Activated CD4-positive, alpha-beta T cell treated with anti-CD3 and anti-CD28 coated beads, Interleukin-2, amount 10 ng/mL, durations not matched to agents 7 days and 5 days (primary cell): ENCODE data around the gene ROBO2. TPM values are rescaled to one million over a fixed set of nuclear protein-coding genes. Genes with fewer than 3 reads are reported as not detected.

Experiments
- CTCF ChIA-PET: fragments of 350-600 bp; sonication (Branson Sonifier 250); formaldehyde crosslinking; loops from one replicate; lab custom pipeline; 2021; ENCODE audit warnings: antibody characterized with exemption; lab: Charles Lee
- POLR2A ChIA-PET: fragments of 350-600 bp; sonication (Branson Sonifier 250); formaldehyde crosslinking; loops from one replicate; lab custom pipeline; 2021; ENCODE audit warnings: antibody characterized with exemption; lab: Charles Lee
- DNase-seq: peaks from one replicate; pipeline ENCODE4 v3.0.0-alpha.2; 2020
- H3K27ac Mint-ChIP-seq: one replicate; pipeline ENCODE4 v1.8.0; 2021; ENCODE audit warnings: mild to moderate bottlenecking, moderate library complexity, mixed read lengths
- H3K27me3 Mint-ChIP-seq: one replicate; pipeline ENCODE4 v1.8.0; 2021; ENCODE audit warnings: mixed read lengths
- H3K36me3 Mint-ChIP-seq: one replicate; pipeline ENCODE4 v1.8.0; 2021; ENCODE audit warnings: low read depth, mixed read lengths
- H3K4me1 Mint-ChIP-seq: one replicate; pipeline ENCODE4 v1.8.0; 2021; ENCODE audit warnings: mixed read lengths
- H3K4me3 Mint-ChIP-seq: one replicate; pipeline ENCODE4 v1.8.0; 2021; ENCODE audit warnings: mild to moderate bottlenecking, moderate library complexity, mixed read lengths
- H3K9me3 Mint-ChIP-seq: one replicate; pipeline ENCODE4 v1.8.0; 2021; ENCODE audit warnings: mixed read lengths
- total RNA-seq, 2 experiments: library from RNA; stranded (reverse); gene quantifications; one replicate each; pipeline ENCODE4 v1.2.3, GENCODE V29; 2021

Gene ROBO2
- total RNA-seq, 2 experiments from 2014 or later: not detected

DNA sequence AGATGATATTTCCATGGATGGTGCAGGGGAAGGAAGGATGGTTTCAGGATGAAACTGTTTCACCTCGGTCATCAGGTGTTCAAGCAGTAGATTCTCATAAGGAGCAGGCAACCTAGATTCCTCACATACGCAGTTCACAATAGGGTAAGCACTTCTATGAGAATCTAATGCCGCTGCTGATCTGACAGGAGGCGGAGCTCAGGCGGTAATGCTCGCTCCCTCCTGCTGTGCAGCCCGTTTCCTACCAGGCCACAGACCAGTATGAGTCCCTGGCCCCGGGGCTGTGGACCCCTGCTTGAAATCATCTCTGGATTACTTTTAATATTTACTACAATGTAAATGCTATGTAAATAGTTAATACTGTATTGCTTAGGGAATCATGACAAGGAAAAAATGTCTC, 241.8 kb downstream of the ROBO2 start:
- no peak overlapping the region for H3K27ac Mint-ChIP-seq
- DNase-seq: no peak
- H3K4me1 Mint-ChIP-seq: no peaks in the 10 kb centered on the region
- CTCF ChIA-PET: no interaction called here
- no peak overlapping the region for H3K4me3 Mint-ChIP-seq
- no peaks in the 10 kb centered on the region for H3K27me3 Mint-ChIP-seq
- POLR2A ChIA-PET: no interaction called here
- H3K9me3 Mint-ChIP-seq: no peaks in the 10 kb centered on the region
- no peaks in the 10 kb centered on the region for H3K36me3 Mint-ChIP-seq

DNA sequence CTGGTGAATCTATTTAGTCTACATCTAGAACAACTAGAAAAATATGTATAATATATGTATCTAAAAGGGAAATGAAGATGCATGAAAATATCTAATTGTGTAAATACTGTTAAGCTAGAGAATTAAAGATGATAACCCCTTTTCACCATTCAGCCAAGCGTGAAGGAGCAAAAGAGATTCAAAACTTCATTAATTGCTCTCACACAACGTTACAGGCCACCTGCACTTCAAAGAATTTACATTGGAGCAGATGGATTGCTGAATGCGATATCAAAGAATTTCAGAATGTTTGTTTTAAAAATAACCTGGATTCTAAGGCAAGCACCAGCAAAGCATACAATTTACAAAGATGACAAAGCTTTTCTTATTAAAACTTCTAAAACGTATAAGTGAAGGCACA, 243.2 kb downstream of the ROBO2 start:
- H3K9me3 Mint-ChIP-seq: no peaks in the 10 kb centered on the region
- no peak overlapping the region for H3K27ac Mint-ChIP-seq
- no peaks in the 10 kb centered on the region for H3K4me1 Mint-ChIP-seq
- CTCF ChIA-PET: interaction anchor here (0.6 kb wide), 2 partner anchors 26 to 332 kb away, joined by 4 read pairs; no protein-coding TSS in a partner anchor
- H3K36me3 Mint-ChIP-seq: no peaks in the 10 kb centered on the region
- POLR2A ChIA-PET: no interaction called here
- H3K27me3 Mint-ChIP-seq: no peaks in the 10 kb centered on the region
- H3K4me3 Mint-ChIP-seq: no peak overlapping the region
- DNase-seq: no peak

DNA sequence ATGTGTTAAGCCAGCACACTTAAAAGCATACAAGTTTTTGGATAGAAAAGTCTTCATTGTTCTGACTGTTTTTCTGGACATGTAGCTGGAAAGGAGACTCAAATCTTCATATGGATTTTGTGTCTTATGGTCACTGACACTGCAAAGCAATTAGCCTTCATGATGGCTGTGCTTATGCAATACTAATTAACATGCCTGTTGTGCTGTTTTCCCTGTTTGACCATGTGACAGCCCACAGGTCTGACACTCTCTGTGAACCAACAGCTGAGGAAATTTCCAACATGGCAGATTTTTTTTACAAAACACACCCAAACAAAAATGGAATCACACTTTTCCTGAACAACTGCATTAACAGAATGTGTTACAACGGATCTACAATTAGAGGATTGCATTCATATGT, 248.4 kb downstream of the ROBO2 start:
- no peaks in the 10 kb centered on the region for H3K36me3 Mint-ChIP-seq
- H3K27me3 Mint-ChIP-seq: no peaks in the 10 kb centered on the region
- ChIA-PET CTCF (no interaction called here), POLR2A (no interaction called here)
- H3K4me3 Mint-ChIP-seq: no peak overlapping the region
- no peak overlapping the region for H3K27ac Mint-ChIP-seq
- DNase-seq: no peak
- peaks cover 18% of the 10 kb centered on the region for H3K9me3 Mint-ChIP-seq
- H3K4me1 Mint-ChIP-seq: no peaks in the 10 kb centered on the region

DNA sequence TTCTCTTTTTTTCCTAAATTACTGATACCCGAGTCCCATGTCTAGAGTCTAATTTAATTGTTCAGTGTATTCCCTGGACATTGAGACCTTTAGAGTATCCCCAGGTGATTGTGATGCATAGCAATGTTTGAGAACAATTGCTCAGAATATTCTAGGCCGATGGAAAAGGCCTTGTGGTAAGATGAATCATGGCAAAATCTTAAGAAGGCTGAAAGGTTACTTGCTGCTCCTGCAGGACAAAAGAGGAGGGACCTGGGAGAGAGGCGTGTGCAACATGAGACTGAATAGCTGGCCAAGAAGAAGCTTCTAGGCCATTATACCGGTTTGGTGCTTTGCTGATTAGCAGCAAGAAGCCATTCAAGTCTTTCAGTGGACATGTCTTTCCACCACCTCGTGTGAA, 256.6 kb downstream of the ROBO2 start:
- H3K4me3 Mint-ChIP-seq: no peak overlapping the region
- no peaks in the 10 kb centered on the region for H3K36me3 Mint-ChIP-seq
- ChIA-PET CTCF (no interaction called here), POLR2A (no interaction called here)
- no peaks in the 10 kb centered on the region for H3K27me3 Mint-ChIP-seq
- peaks cover 14% of the 10 kb centered on the region for H3K9me3 Mint-ChIP-seq
- DNase-seq: no peak
- no peak overlapping the region for H3K27ac Mint-ChIP-seq
- H3K4me1 Mint-ChIP-seq: no peaks in the 10 kb centered on the region

DNA sequence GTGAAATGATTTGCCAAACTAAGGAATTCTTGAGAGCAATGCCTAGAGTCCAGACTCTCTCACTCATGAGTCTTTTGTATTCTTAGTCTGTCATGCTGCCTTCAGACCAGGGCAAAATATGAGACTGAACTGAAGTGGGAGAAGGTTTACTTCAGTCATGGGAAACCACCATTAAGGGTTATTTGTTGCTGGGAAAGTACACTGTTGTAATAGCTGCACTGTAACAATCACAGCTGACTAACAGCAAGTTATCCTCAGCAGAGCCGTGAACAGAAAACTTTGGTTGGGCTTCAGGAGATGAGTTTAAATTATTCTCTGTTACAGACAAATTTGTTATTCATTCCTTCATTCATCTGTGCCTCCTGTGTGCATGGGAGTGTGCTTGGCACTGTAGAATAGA, 258.5 kb downstream of the ROBO2 start:
- ChIA-PET CTCF (no interaction called here), POLR2A (no interaction called here)
- DNase-seq: no peak
- Mint-ChIP-seq H3K36me3 (no peaks in the 10 kb centered on the region), H3K27ac (no peak overlapping the region), H3K9me3 (peaks cover 11% of the 10 kb centered on the region), H3K4me1 (no peaks in the 10 kb centered on the region), H3K27me3 (no peaks in the 10 kb centered on the region), H3K4me3 (no peak overlapping the region)

DNA sequence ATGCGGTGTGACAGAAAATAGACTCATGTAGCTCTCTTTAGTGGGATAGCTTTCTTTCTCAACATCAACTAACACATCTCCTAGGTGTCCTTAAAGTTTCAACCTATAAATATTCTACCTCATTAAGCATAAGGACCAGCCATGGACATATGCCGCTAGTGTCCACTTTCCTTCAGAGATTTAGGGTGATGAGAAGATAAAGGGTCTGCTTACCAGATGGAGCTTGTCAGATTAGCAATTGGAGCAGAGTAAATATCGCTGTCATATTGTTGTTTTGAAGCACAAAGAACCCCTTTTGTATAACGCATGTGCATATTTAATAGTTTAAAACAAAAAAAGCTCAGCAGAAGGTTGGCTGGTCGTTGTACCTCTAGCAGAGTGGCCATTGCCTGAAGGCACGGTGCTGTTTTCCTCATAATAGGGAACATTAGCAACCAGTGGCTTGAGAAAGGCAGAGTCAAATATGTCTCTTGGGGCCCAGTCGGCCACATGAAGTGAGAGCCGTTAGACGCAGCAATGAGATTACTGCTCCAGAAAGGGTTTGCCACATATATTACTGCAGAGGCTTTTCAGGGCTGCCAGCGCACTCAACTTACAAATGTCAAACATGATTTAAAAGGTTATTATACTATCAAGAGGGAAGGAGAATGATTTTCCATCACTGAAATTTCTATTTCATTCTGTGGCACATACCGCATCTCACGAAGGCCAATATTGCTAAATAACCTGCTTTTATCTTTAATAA, 264.2 kb downstream of the ROBO2 start:
- Mint-ChIP-seq H3K27ac (no peak overlapping the region), H3K9me3 (peaks cover 4% of the 10 kb centered on the region), H3K36me3 (no peaks in the 10 kb centered on the region), H3K4me3 (no peak overlapping the region), H3K27me3 (no peaks in the 10 kb centered on the region), H3K4me1 (no peaks in the 10 kb centered on the region)
- DNase-seq: no peak
- ChIA-PET CTCF (no interaction called here), POLR2A (no interaction called here)

DNA sequence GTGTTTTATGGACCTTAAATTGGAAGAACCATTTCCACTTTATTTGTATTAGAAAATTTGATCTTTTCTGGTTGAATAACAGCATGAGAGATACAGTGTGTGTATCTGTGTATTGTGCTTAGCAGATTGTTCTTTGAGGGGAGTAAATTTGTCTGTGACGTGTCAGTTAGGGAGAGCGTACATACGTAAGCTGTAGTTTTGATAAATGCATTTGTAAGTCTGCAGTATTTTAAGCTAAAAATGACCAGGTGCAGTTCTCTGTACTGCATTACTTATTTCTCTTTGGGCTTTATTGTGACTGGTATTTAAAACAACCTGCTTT, 264.8 kb downstream of the ROBO2 start:
- Mint-ChIP-seq H3K27ac (no peak overlapping the region), H3K4me3 (no peak overlapping the region), H3K4me1 (no peaks in the 10 kb centered on the region), H3K27me3 (no peaks in the 10 kb centered on the region), H3K36me3 (no peaks in the 10 kb centered on the region), H3K9me3 (peaks cover 2% of the 10 kb centered on the region)
- no peak for DNase-seq
- CTCF ChIA-PET: no interaction called here
- POLR2A ChIA-PET: no interaction called here

DNA sequence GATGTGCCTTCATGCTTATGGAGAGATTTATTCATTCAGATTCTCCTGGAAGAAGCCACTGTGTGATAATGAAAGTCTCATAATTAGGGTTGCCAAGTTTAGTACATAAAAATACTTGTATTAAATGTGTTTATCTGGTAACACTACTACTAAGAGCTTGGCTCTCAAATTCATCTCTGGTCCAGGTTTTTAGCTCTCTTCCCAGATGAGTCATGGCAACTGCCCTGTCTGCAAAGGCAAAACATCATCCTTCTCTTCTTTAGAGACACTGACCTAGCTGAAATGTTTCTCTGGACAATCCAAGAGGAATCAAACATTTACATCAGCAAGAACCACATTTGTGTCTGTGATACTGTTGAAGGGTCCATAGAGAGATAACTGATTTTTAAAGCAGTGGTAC, 269.6 kb downstream of the ROBO2 start:
- POLR2A ChIA-PET: no interaction called here
- Mint-ChIP-seq H3K4me1 (no peaks in the 10 kb centered on the region), H3K9me3 (peaks cover 2% of the 10 kb centered on the region), H3K36me3 (no peaks in the 10 kb centered on the region), H3K4me3 (no peak overlapping the region), H3K27ac (no peak overlapping the region), H3K27me3 (no peaks in the 10 kb centered on the region)
- CTCF ChIA-PET: interaction anchor here (0.7 kb wide), 1 partner anchor 26 kb away, joined by 4 read pairs; no protein-coding TSS in a partner anchor
- no peak for DNase-seq

DNA sequence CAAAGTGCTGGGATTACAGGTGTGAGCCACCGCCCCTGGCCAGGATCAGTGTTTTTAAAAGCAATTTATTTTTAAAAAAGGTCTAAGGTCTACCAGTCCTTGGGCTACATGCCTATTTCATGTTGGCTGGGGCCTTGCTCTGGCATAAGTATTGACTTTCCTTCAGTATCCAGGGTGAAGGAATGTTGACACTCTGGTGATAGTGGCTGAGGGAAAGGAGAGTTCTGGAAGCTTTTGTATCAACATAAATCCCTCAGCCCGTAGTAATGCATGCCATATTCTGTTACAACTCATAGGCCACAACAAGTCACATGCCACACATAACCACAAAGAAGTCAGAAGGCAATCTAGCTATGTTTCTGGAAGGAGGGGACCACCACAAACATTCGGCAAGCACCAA, 273.9 kb downstream of the ROBO2 start:
- Mint-ChIP-seq H3K4me1 (no peaks in the 10 kb centered on the region), H3K27me3 (no peaks in the 10 kb centered on the region), H3K4me3 (no peak overlapping the region), H3K36me3 (no peaks in the 10 kb centered on the region), H3K27ac (no peak overlapping the region), H3K9me3 (no peaks in the 10 kb centered on the region)
- POLR2A ChIA-PET: no interaction called here
- DNase-seq: no peak
- CTCF ChIA-PET: no interaction called here

DNA sequence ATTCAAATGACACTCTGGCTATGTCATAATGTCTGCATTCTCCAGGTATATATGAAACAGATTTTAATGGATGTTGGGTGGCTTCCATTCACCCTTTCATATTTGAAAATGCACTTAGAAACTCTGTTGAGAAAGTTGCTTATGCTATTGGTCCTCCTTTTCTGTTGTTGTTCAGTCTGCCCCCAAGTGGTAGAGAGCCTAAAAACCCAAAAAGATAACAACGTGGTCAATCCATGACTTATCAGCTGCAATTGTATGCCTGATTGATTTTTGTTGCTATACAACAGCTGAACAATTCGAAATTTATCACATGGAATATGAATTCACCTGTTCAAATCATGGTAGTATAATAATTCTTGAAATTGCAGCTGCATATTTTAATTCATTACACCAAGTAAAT, 279.8 kb downstream of the ROBO2 start:
- no peaks in the 10 kb centered on the region for H3K27me3 Mint-ChIP-seq
- POLR2A ChIA-PET: no interaction called here
- H3K4me1 Mint-ChIP-seq: no peaks in the 10 kb centered on the region
- no peak overlapping the region for H3K27ac Mint-ChIP-seq
- no peaks in the 10 kb centered on the region for H3K9me3 Mint-ChIP-seq
- no peak for DNase-seq
- no peak overlapping the region for H3K4me3 Mint-ChIP-seq
- H3K36me3 Mint-ChIP-seq: no peaks in the 10 kb centered on the region
- CTCF ChIA-PET: no interaction called here

DNA sequence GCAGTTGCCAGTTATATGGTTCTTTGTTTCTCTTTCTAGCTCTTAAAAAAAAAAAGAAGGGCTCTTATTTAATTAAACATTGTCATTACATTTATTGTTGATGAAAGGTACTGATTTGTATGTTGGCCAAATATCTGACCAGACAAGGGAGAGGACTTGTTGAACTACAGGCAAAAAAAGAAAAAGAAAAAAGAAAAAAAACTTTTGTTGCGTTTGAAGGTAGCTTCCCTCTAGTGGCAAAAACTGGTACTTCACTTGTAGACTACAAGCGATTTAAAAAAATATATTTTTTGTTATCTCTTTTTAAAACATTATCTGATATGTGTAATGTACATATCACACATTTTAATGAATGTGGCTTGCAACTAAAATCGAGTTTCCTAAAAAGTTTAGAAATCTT, 280.6 kb downstream of the ROBO2 start:
- Mint-ChIP-seq H3K9me3 (no peaks in the 10 kb centered on the region), H3K4me3 (no peak overlapping the region), H3K36me3 (no peaks in the 10 kb centered on the region), H3K27me3 (no peaks in the 10 kb centered on the region), H3K4me1 (no peaks in the 10 kb centered on the region), H3K27ac (no peak overlapping the region)
- POLR2A ChIA-PET: no interaction called here
- DNase-seq: no peak
- CTCF ChIA-PET: no interaction called here

DNA sequence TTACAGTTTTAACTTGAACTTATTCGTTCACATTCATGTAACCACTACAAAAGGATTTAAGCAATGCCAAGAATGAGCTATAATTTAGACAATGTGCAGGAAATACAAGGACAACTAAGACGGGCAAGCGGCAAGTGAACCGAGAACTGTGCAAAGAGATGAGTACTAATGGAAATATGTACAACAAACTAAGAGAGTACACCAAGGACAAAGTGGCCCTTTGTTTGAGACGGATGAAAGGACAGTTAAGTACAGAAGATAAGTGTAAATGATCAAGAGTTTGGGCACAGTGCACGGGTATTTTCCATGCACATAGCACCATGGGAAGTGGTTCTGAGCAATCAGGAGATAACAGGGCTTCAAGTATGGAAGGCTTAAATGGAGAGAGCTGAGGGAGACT, 281.7 kb downstream of the ROBO2 start:
- H3K36me3 Mint-ChIP-seq: no peaks in the 10 kb centered on the region
- DNase-seq: no peak
- H3K27ac Mint-ChIP-seq: no peak overlapping the region
- H3K4me1 Mint-ChIP-seq: no peaks in the 10 kb centered on the region
- no peaks in the 10 kb centered on the region for H3K9me3 Mint-ChIP-seq
- ChIA-PET CTCF (no interaction called here), POLR2A (no interaction called here)
- no peak overlapping the region for H3K4me3 Mint-ChIP-seq
- H3K27me3 Mint-ChIP-seq: no peaks in the 10 kb centered on the region

DNA sequence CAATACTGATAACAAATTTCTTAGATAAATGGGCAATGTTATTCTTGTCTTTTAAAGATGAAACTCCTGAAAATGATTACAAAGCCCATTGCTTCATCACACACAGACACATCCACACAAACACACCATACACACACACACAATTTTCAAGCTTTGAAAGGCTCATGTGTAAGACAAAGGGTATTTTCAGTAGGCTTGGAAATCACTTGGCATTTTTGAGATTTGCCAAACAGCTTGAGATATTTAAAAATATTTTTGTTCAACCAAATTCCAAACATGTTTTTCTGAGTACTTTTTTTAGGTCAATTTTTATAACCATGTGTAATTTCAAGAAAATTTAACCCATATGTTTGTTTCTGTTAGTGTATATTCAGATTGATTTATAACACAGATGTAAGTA, 283.7 kb downstream of the ROBO2 start:
- Mint-ChIP-seq H3K9me3 (no peaks in the 10 kb centered on the region), H3K4me3 (no peak overlapping the region), H3K27me3 (no peaks in the 10 kb centered on the region), H3K36me3 (no peaks in the 10 kb centered on the region), H3K27ac (no peak overlapping the region), H3K4me1 (no peaks in the 10 kb centered on the region)
- ChIA-PET POLR2A (no interaction called here), CTCF (no interaction called here)
- no peak for DNase-seq

DNA sequence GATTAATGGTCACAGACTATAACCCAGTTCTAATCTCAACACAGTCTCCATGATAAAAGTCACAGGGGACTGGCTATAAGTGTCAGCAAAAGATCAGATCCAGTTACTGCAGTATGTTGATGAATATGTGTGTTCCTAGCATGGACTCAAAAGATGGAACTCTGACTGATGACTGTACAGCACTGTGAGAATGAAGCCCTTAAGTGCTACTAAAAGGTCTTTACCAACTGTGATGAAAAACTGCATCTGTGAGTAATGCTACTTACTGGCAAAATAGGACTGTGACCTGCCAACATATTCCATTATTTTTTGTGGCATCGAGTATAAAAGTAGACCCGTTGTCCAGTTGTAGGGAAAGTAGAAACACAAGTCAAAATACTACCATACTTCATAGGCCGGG, 284.2 kb downstream of the ROBO2 start:
- H3K27me3 Mint-ChIP-seq: no peaks in the 10 kb centered on the region
- H3K9me3 Mint-ChIP-seq: no peaks in the 10 kb centered on the region
- H3K4me1 Mint-ChIP-seq: no peaks in the 10 kb centered on the region
- ChIA-PET CTCF (no interaction called here), POLR2A (no interaction called here)
- H3K36me3 Mint-ChIP-seq: no peaks in the 10 kb centered on the region
- no peak overlapping the region for H3K4me3 Mint-ChIP-seq
- no peak overlapping the region for H3K27ac Mint-ChIP-seq
- no peak for DNase-seq
